ENCODE data around the gene NAT9.

DNA sequence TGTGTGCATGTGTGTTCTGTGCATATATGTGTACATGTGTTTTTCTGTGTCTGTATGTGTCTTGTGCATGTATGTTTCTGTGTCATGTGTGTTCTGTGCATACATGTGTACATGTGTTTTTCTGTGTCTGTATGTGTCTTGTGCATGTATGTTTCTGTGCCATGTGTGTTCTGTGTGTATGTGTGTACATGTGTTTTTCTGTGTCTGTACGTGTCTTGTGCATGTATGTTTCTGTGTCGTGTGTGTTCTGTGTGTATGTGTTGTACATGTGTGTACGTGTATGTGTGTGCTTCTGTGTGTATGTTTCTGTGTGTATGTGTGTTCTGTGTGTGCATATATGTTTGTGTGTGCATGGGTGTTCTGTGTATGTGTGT is 47.5 kb downstream of the NAT9 start:
- TF ChIP-seq POLR2A (IDR thresholded peaks at IDR 0.05; ENCODE audit: low read length), result no peak
- no peak for TF ChIP-seq GATA1 (IDR thresholded peaks at IDR 0.05; ENCODE audit: low read depth, low read length)
